Rectal smooth muscle tissue (tissue), 1 donor: ENCODE results near the gene DCXR.

ENCODE experiments used
- H3K27ac ChIP-seq: one replicate; pipeline ENCODE4 v1.7.0; 2013; ENCODE audit warnings: low read depth, low read length, inconsistent platforms
- H3K27me3 ChIP-seq: one replicate; pipeline ENCODE4 v1.7.0; 2013; ENCODE audit warnings: low read length; ENCODE audit not compliant: control insufficient read depth, insufficient read depth
- H3K36me3 ChIP-seq: one replicate; pipeline ENCODE4 v1.7.0; 2013; ENCODE audit warnings: low read length; ENCODE audit not compliant: control insufficient read depth, insufficient read depth
- H3K4me1 ChIP-seq: one replicate; pipeline ENCODE4 v1.7.0; 2013; ENCODE audit warnings: low read length; ENCODE audit not compliant: control insufficient read depth, insufficient read depth
- H3K4me3 ChIP-seq: one replicate; pipeline ENCODE4 v1.7.0; 2013; ENCODE audit warnings: low read length
- H3K9ac ChIP-seq: one replicate; pipeline ENCODE4 v1.7.0; 2013; ENCODE audit warnings: low read length

The DCXR gene

GRCh38 chr17:82080048-82080788 is 42.7 kb upstream of the DCXR start:
- H3K9ac ChIP-seq: no peak overlapping the region

GRCh38 chr17:82079001-82079677 is 41.6 kb upstream of the DCXR start:
- Histone ChIP-seq H3K4me1 (no peaks in the 10 kb centered on the region), H3K36me3 (peaks cover 10% of the 10 kb centered on the region), H3K27ac (no peak overlapping the region), H3K27me3 (no peaks in the 10 kb centered on the region), H3K9ac (no peak overlapping the region), H3K4me3 (no peak overlapping the region)

More at GRCh38 chr17:82080048-82080788, 42.7 kb upstream of the DCXR start:
- H3K27ac ChIP-seq: no peak overlapping the region
- peaks cover 14% of the 10 kb centered on the region for H3K36me3 ChIP-seq
- H3K4me3 ChIP-seq: no peak overlapping the region
- no peaks in the 10 kb centered on the region for H3K4me1 ChIP-seq
- H3K27me3 ChIP-seq: no peaks in the 10 kb centered on the region

- Histone ChIP-seq H3K27ac (no peak overlapping the region), H3K36me3 (peaks cover 7% of the 10 kb centered on the region), H3K4me3 (no peak overlapping the region), H3K4me1 (no peaks in the 10 kb centered on the region), H3K9ac (no peak overlapping the region), H3K27me3 (no peaks in the 10 kb centered on the region)
Measured at GRCh38 chr17:82078433-82078832, 40.9 kb upstream of the DCXR start.

- no peaks in the 10 kb centered on the region for H3K27me3 ChIP-seq
- H3K4me1 ChIP-seq: no peaks in the 10 kb centered on the region
- H3K27ac ChIP-seq: no peak overlapping the region
- peaks cover 7% of the 10 kb centered on the region for H3K36me3 ChIP-seq
- no peak overlapping the region for H3K9ac ChIP-seq
- H3K4me3 ChIP-seq: no peak overlapping the region
Measured at GRCh38 chr17:82077617-82078358, 40.3 kb upstream of the DCXR start.

GRCh38 chr17:82076785-82077591 is 39.5 kb upstream of the DCXR start:
- no peak overlapping the region for H3K4me3 ChIP-seq
- H3K27ac ChIP-seq: no peak overlapping the region
- no peaks in the 10 kb centered on the region for H3K27me3 ChIP-seq
- H3K36me3 ChIP-seq: peaks cover 7% of the 10 kb centered on the region
- no peak overlapping the region for H3K9ac ChIP-seq
- no peaks in the 10 kb centered on the region for H3K4me1 ChIP-seq

GRCh38 chr17:82076018-82076784 is 38.7 kb upstream of the DCXR start:
- Histone ChIP-seq H3K27me3 (no peaks in the 10 kb centered on the region), H3K27ac (no peak overlapping the region), H3K36me3 (peaks cover 7% of the 10 kb centered on the region), H3K4me3 (no peak overlapping the region), H3K4me1 (no peaks in the 10 kb centered on the region), H3K9ac (no peak overlapping the region)

- Histone ChIP-seq H3K27ac (no peak overlapping the region), H3K9ac (no peak overlapping the region), H3K27me3 (no peaks in the 10 kb centered on the region), H3K4me1 (no peaks in the 10 kb centered on the region), H3K36me3 (no peaks in the 10 kb centered on the region), H3K4me3 (no peak overlapping the region)
Measured at GRCh38 chr17:82073446-82073845, 35.9 kb upstream of the DCXR start.

GRCh38 chr17:82072827-82073226 is 35.3 kb upstream of the DCXR start:
- no peaks in the 10 kb centered on the region for H3K27me3 ChIP-seq
- no peak overlapping the region for H3K9ac ChIP-seq
- H3K36me3 ChIP-seq: no peaks in the 10 kb centered on the region
- H3K4me1 ChIP-seq: no peaks in the 10 kb centered on the region
- no peak overlapping the region for H3K27ac ChIP-seq
- H3K4me3 ChIP-seq: no peak overlapping the region

- H3K36me3 ChIP-seq: no peaks in the 10 kb centered on the region
- no peak overlapping the region for H3K9ac ChIP-seq
- H3K4me1 ChIP-seq: no peaks in the 10 kb centered on the region
- no peak overlapping the region for H3K4me3 ChIP-seq
- H3K27ac ChIP-seq: no peak overlapping the region
- H3K27me3 ChIP-seq: no peaks in the 10 kb centered on the region
Measured at GRCh38 chr17:82070611-82071010, 33.1 kb upstream of the DCXR start.

- no peaks in the 10 kb centered on the region for H3K27me3 ChIP-seq
- peaks cover 16% of the 10 kb centered on the region for H3K36me3 ChIP-seq
- no peaks in the 10 kb centered on the region for H3K4me1 ChIP-seq
- H3K27ac ChIP-seq: peak within 1 kb of the TSS; percentile 92
- H3K4me3 ChIP-seq: peak within 1 kb of the TSS; percentile 88
- H3K9ac ChIP-seq: peak within 1 kb of the TSS; percentile 80
Measured at GRCh38 chr17:82065638-82066303, 28.3 kb upstream of the DCXR start, which contains the start of gene DUS1L. TSS of gene DUS1L (minus strand) at chr17:82065804. CDS start at chr17:82065059, 745 bp downstream.

GRCh38 chr17:82065193-82065637 is 27.7 kb upstream of the DCXR start:
- H3K27ac ChIP-seq: peak overlapping the region; percentile 68
- peak overlapping the region; percentile 40 for H3K9ac ChIP-seq
- H3K27me3 ChIP-seq: no peaks in the 10 kb centered on the region
- H3K36me3 ChIP-seq: peaks cover 18% of the 10 kb centered on the region
- H3K4me1 ChIP-seq: no peaks in the 10 kb centered on the region
- H3K4me3 ChIP-seq: peak overlapping the region; percentile 78
